Upper lobe of left lung (tissue), 6 donors: ENCODE measurements around the gene DCX. TPM values are rescaled to one million over a fixed set of nuclear protein-coding genes. Genes with fewer than 3 reads are reported as not detected.

Experiments
- ATAC-seq, 2 donors: fragments of 200-7000 bp; cut with Tn5 transposase; one replicate each; pipeline ENCODE4 v1.9.1; 2022; ENCODE audit warnings: mild to moderate bottlenecking in 2 of 2, moderate library complexity in 2 of 2; ENCODE audit not compliant: low FRiP score in 2 of 2
- DNase-seq, 2 donors: peaks; one replicate each; pipeline ENCODE4 v3.0.0-alpha.2; 2019 to 2020
- H3K27ac ChIP-seq, 4 donors: fragments of 200-600 bp; sonication (generic); one replicate each; pipeline ENCODE4 v1.5.1; 2016 to 2019
- H3K27me3 ChIP-seq, 4 donors: fragments of 200-600 bp; sonication (generic); one replicate each; pipeline ENCODE4 v1.5.1; 2017 to 2019
- H3K36me3 ChIP-seq, 4 donors: fragments of 200-600 bp; sonication (generic); one replicate each; pipeline ENCODE4 v1.5.1; 2016 to 2019
- H3K4me1 ChIP-seq, 4 donors: fragments of 200-600 bp; sonication (generic); one replicate each; pipeline ENCODE4 v1.5.1; 2018 to 2019
- H3K4me3 ChIP-seq, 4 donors: fragments of 200-600 bp; sonication (generic); one replicate each; pipeline ENCODE4 v1.5.1; 2017 to 2019; ENCODE audit warnings: mild to moderate bottlenecking in 2 of 4, moderate library complexity in 1 of 4
- H3K9me3 ChIP-seq, 4 donors: fragments of 200-600 bp; sonication (generic); one replicate each; pipeline ENCODE4 v1.5.1; 2018 to 2019
- CTCF ChIP-seq, 6 experiments: fragments of 450-650 bp in 4 of 6; fragments of 200-600 bp in 2 of 6; sonication (generic) in 2 of 6; IDR thresholded peaks; one replicate each; pipeline ENCODE4 v1.5.1; 2016 to 2019; ENCODE audit warnings: antibody characterized with exemption in 6 of 6
- EP300 ChIP-seq, 4 donors: sonication (generic); formaldehyde crosslinking; IDR thresholded peaks; one replicate each; pipeline ENCODE4 v1.5.1; 2017; ENCODE audit warnings: antibody characterized with exemption in 4 of 4, control low read depth in 2 of 4
- POLR2A ChIP-seq, 4 donors: fragments of 450-650 bp; IDR thresholded peaks; one replicate each; pipeline ENCODE4 v1.5.1; 2016 to 2017; ENCODE audit warnings: antibody characterized with exemption in 4 of 4, mild to moderate bottlenecking in 2 of 4
- POLR2AphosphoS5 ChIP-seq, 2 donors: sonication (generic); formaldehyde crosslinking; IDR thresholded peaks; one replicate each; pipeline ENCODE4 v1.5.1; 2017; ENCODE audit warnings: antibody characterized with exemption in 2 of 2
- WGBS, 2 donors: methylation state at CpG; one replicate each; pipeline ENCODE4 v1.1.5; 2017 to 2018; 5-methylcytosine and 5-hydroxymethylcytosine counted together
- total RNA-seq, 6 donors: library from RNA; depleted of rRNA in 4 of 6; stranded (reverse); fragments of >200 nt in 4 of 6; gene quantifications; one replicate each; pipeline versions ENCODE4 v1.1.0 to v1.2.1, GENCODE V29; 2016 to 2021
- donor health status: DM: no; HTN: no; CAD: no; lungs with moderate emphysema.
- donor health status: DM: no; HTN: yes; CAD: no; lungs with severe emphysema.

DCX gene
- total RNA-seq, 6 donors from 2014 or later = not detected

- Histone ChIP-seq H3K27me3 (no peaks in the 10 kb centered on the region), H3K36me3 (no peaks in the 10 kb centered on the region), H3K4me3 (no peak overlapping the region), H3K4me1 (no peaks in the 10 kb centered on the region), H3K27ac (no peak overlapping the region), H3K9me3 (no peaks in the 10 kb centered on the region)
- no peak for DNase-seq
- TF ChIP-seq POLR2A (IDR thresholded peaks at IDR 0.05) = no peak
- ATAC-seq = no peak
- 91 to 96% methylated on average over 3 of the region's 3 CpGs for WGBS, 2 donors
These were observed 48.3 kb downstream of the DCX start for GRCh38 chrX:111363741-111364140.

- DNase-seq (no peak), ATAC-seq (no peak)
- Histone ChIP-seq H3K9me3 (no peaks in the 10 kb centered on the region), H3K4me1 (no peaks in the 10 kb centered on the region), H3K27ac (no peak overlapping the region), H3K4me3 (no peak overlapping the region), H3K36me3 (no peaks in the 10 kb centered on the region), H3K27me3 (no peaks in the 10 kb centered on the region)
- WGBS, 2 donors = 52 to 57% methylated on average over 1 of the region's 1 CpG
- no peak for TF ChIP-seq CTCF (IDR thresholded peaks at IDR 0.05)
- TF ChIP-seq EP300 (IDR thresholded peaks at IDR 0.05) = no peak
- no peak for TF ChIP-seq POLR2AphosphoS5 (IDR thresholded peaks at IDR 0.05)
- TF ChIP-seq POLR2A (IDR thresholded peaks at IDR 0.05) = no peak
These were observed 50.2 kb downstream of the DCX start for GRCh38 chrX:111361751-111362150.

- no peak for TF ChIP-seq EP300 (IDR thresholded peaks at IDR 0.05)
- no peak for TF ChIP-seq POLR2A (IDR thresholded peaks at IDR 0.05)
- no peak for TF ChIP-seq CTCF (IDR thresholded peaks at IDR 0.05)
- TF ChIP-seq POLR2AphosphoS5 (IDR thresholded peaks at IDR 0.05) = no peak
- no peak overlapping the region for H3K27ac ChIP-seq
- H3K27me3 ChIP-seq = no peaks in the 10 kb centered on the region
- no peak overlapping the region for H3K4me3 ChIP-seq
- no peak for DNase-seq
- H3K4me1 ChIP-seq = no peaks in the 10 kb centered on the region
- no peaks in the 10 kb centered on the region for H3K36me3 ChIP-seq
- no peak for ATAC-seq
- H3K9me3 ChIP-seq = no peaks in the 10 kb centered on the region
- WGBS, 2 donors = 44 to 48% methylated on average over 3 of the region's 3 CpGs
These were observed 51.2 kb downstream of the DCX start for GRCh38 chrX:111360839-111361238.

- H3K27me3 ChIP-seq = no peaks in the 10 kb centered on the region
- ATAC-seq = no peak
- H3K4me3 ChIP-seq = no peak overlapping the region
- 70% methylated on average over 2 of the region's 2 CpGs for WGBS, 2 donors
- no peak for DNase-seq
- no peak for TF ChIP-seq POLR2AphosphoS5 (IDR thresholded peaks at IDR 0.05)
- no peak for TF ChIP-seq CTCF (IDR thresholded peaks at IDR 0.05)
- no peak for TF ChIP-seq POLR2A (IDR thresholded peaks at IDR 0.05)
- TF ChIP-seq EP300 (IDR thresholded peaks at IDR 0.05) = no peak
- no peaks in the 10 kb centered on the region for H3K36me3 ChIP-seq
- H3K27ac ChIP-seq = no peak overlapping the region
- no peaks in the 10 kb centered on the region for H3K9me3 ChIP-seq
- no peaks in the 10 kb centered on the region for H3K4me1 ChIP-seq
These were observed 56.4 kb downstream of the DCX start for GRCh38 chrX:111355523-111356115.

- no peaks in the 10 kb centered on the region for H3K36me3 ChIP-seq
- ATAC-seq = no peak
- WGBS, 2 donors = 50 to 68% methylated on average over 1 of the region's 1 CpG
These were observed 57.5 kb downstream of the DCX start for GRCh38 chrX:111354496-111354895.

More at GRCh38 chrX:111354496-111354895, 57.5 kb downstream of the DCX start:
- Histone ChIP-seq H3K9me3 (no peaks in the 10 kb centered on the region), H3K4me1 (no peaks in the 10 kb centered on the region), H3K4me3 (no peak overlapping the region), H3K27me3 (no peaks in the 10 kb centered on the region), H3K27ac (no peak overlapping the region)
- TF ChIP-seq POLR2A (IDR thresholded peaks at IDR 0.05) = no peak
- TF ChIP-seq POLR2AphosphoS5 (IDR thresholded peaks at IDR 0.05) = no peak
- no peak for TF ChIP-seq EP300 (IDR thresholded peaks at IDR 0.05)
- TF ChIP-seq CTCF (IDR thresholded peaks at IDR 0.05) = no peak
- no peak for DNase-seq
